CD4-positive, alpha-beta T cell treated with Interleukin-2 at 100 ng/mL for 4 hours (primary cell): Measurements from ENCODE around the gene CHPF2.

Experiments
- DNase-seq: peaks from one replicate; pipeline ENCODE4 v3.0.0-alpha.2; 2020; ENCODE audit warnings: low spot score

Gene CHPF2

DNA sequence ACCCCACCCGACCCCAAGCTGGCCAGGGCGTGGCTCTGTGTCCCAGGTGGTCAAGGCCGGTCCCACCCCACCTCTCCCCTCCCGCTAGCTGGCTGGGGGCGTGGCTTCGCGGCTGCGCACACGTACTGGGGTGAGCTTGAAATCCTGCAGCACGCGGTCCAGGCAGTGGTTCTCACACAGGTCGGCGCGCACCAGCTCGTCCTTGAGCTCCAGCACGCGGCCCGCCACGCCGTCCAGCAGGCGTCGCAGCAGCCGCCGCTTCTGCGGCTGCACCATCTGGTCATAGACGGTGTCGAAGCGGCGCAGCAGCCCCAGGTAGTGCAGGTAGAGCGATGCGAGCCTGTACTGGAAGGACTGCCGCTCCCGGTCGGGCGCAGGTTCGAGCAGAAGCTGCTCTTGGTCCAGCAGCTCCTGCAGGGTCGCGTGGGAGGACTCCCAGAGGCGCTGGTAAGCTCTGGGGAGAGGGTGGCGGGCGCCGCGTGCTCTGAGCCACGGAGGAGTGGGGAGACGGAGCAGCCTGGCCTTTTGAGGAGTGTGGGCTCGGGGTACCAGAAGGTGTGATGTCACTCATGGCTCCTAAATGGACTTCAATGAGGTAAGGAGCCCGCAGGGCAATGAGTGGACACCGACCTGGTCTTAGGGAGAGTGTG is 27.8 kb upstream of the CHPF2 start:
- DNase-seq, result no peak

DNA sequence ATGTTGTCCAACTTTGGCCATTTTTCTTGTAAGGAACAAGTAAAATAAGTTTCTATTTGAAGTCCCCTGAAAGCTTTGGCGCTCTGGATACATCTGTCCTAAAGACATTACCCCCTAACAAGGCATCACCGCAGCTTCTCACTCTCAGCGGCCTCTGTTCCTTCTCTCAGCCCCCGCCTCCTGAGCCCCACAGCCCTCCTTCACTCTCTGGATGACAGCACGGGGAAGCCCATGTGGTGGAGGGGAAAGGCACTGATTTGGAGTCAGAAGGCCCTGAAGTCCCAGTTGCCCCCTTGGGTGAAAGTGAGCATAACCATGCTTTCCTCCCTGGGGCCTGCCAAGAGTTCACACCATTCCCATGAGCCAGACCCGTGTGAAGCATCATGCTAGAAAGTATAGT is 26.6 kb upstream of the CHPF2 start:
- DNase-seq, result no peak

DNA sequence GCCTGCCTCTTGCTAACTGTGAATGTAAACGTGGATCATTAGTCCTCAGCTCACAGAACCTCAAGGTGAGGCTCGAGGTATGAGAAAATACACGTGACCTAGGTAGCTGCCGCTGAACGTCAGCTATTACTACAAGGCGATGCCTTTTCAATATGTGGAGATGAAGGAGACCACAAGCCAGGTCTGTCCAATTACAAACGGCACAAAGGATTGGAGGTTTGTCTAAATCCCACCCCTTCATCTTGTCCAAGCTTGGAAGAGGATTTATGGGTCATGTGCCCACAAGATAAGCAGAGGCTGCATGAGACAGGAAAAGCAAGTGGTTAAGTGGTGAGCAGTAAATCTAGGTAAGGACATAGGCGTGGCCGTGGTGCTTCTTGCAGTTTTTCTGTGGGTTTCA is 25.4 kb upstream of the CHPF2 start:
- peak; percentile 36 for DNase-seq

DNA sequence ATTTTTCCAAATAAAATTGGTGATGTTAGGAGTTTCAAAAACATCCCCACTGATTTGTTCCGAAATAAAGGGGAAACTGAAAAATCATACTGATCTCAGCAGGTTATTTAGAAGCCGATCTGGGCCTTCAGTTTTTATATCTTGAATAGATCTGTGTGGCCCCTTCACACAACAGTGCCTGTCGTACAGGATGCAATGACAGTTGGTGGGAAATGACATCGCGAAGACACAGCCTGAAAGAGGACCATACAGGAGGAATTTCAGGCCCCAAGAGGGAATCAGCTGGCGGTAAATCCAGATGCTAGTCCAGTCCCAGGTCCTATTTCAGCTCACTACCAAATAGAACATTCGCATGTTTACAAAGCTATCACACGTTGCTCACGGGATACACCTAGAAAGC is 25.0 kb upstream of the CHPF2 start:
- peak; percentile 7 for DNase-seq

DNA sequence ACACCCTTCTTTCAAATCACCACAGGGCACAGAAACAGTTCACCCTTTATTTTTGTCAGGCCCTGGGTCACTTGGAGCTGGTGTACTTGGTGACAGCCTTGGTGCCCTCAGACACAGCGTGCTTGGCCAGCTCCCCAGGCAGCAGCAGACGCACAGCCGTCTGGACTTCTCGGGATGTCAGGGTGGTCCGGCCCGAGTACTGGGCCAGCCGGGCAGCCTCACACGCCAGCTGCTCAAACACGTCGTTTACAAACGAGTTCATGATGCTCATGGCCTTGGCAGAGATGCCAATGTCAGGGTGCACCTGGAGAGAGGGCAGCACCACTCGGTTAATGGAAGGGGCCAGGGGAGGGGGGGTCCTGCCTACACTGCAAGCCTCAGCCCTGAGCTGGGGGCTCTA is 24.5 kb upstream of the CHPF2 start:
- no peak for DNase-seq

DNA sequence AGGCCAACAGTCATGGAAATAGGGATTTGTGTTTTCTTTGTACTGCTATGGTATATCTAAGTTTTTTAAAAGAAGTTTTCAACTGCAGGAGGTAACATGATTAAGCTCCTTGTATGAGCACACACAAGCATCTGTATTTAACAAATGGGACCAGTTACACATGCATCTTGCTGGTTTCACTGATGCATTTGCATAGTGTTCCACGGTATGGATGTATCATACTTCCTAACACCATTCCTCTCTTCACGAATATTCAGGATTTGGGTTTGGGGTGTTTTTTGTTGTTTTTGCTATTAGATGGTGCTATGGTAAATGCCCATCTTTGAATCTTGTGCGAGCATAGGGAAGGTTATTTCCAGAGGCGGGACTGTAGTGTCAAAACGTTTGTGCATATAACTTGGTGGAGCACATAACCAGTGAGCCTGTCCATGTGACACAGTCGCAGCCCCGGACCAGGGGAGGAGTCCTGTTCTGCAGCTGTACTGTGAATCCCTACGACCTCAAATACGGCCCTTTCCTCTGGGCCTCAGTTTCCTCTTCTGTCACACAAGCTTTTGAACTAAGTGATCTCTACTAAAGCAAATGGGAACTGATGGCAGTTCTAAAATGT is 23.9 kb upstream of the CHPF2 start:
- no peak for DNase-seq

DNA sequence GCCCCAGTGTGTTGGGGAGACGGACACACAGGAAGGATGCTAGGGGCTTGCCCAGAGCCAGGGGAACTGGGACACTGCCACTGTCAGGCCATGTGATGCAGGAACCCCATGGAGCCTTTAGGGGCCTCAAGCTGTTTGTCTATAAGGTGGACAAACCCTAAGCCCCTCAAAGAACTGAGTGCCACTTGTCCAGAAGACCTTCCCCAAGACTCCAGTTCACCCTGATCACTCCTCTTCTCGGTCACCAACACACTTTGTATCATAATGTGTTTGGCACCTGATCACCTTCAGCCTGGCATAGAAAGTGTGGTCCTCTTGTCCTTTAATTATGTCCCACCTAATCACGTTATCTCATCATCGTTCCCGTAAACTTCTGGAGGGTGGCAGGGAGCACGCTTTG is 22.7 kb upstream of the CHPF2 start:
- DNase-seq, result no peak

DNA sequence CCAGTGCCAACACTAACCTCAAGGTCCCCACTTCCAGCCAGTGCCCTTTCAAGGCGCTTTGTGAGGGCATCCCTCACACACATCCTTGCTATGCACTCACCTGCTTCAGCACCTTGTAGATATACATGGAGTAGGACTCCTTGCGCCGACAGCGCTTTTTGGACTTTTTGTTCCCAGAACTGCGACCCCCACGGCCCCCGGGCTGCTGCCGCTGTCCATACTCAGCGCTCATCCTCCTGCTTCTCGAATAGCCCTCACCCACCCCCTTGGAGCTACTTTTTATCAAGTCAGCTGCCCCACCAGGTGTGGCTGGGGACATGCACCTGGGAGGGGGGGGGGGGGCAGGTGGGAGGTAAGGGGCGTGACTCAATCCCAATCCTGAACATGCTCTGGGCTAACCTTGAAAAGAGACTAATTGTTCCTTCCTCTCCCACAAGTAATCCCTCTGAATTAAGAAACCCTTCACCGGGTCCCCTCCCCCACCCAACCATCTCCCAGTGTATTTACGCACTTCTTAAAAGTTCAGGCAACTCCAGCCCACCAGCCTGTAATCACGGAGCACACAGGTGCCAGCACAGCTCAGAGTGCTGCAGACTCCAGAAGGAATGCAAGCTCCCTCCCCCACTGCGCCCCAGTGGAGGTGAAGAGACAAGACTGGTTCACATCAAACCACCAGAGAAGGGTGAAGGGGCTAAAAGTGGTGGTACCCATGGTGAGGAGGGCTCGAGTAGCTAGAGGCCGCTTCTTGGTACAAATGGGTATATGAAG is 22.0 kb upstream of the CHPF2 start, which contains the start of gene H2BK1:
TSS of gene H2BK1 (minus strand) at position 402 of the 768 bp plus-strand sequence. CDS start at position 232, 170 bp downstream.
- no peak for DNase-seq

DNA sequence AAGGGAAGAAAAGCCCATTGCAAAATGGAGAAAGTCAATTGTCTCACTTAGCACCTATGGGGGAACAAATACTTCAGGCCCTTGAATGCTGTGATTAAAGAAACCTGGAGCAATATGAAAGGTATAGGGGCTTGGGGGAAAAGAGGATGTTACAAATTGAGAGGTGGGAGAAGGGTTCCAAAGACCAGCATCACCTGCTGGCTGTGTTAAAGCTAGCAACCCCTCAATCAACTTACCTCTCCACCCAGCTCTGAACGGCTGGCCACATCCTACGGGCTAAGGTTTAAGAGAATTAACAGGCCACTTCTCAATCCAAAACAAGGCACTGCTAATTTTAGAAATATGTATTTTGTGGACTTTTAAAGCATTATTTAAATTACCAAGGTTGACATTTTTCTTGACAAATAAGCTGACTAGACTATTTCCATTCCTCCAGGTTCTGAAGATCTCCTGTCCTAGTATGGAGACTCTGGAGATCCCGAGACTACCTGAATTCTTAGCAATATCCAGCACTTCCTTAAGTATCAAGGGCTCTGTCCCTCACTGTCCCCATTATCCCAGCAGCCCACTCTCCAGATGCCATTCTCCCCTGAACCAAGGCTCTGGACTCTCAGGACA is 21.0 kb upstream of the CHPF2 start:
- no peak for DNase-seq

DNA sequence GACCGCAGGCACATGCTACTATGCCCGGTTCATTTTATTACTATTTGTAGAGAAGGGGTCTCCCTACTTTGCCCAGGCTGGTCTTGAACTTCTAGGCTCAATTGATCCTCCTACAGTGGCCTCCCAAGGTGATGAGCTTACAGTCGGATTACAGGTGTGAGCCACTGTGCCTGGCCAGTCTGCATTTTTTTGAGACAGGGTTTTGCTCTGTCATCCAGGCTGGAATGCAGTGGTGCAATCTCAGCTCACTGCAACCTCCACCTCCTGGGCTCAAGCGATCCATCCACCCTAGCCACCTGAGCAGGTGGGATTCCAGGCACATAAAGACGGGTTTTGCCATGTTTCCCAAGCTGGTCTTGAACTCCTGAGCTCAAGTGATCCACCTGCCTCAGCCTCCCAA is 19.7 kb upstream of the CHPF2 start:
- no peak for DNase-seq

DNA sequence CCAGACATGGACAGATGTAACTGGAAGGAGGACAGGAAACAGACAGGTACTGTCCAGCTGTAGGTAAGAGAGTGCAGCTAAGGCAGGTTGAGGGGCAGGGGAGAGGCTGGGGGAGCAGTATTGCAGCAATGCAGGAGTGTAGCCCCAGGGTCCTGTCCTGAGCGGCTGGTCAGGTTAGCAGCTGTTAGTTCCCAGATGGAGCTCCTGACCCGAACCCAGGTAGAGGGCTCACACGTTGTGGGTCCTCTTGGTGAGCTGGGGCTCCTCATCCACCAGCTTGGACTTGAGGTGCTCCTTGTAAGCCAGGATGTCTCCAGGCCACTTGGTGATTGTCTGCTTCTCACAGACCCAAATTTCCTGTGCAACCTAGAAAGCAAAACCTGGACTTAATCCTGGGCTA is 18.5 kb upstream of the CHPF2 start:
- DNase-seq, result no peak

DNA sequence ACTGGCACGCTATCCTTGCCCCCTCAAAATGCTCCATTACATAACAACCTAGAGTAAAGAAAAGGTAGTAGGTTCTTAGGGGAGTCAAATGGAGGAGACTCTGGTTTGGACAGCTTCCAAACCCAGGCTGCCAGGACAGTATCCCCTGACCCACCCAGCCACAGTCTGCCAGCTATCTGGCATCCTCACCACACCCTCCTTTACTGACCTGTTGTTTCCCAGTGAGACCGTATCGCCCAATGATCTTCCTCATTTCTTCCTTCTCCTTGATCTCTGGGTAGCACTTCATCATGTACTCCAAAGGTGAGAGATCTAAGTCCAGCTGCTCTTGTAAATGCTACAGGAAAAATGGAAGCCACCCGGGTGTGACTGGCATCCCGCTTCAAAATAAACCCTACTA is 16.9 kb upstream of the CHPF2 start:
- no peak for DNase-seq

DNA sequence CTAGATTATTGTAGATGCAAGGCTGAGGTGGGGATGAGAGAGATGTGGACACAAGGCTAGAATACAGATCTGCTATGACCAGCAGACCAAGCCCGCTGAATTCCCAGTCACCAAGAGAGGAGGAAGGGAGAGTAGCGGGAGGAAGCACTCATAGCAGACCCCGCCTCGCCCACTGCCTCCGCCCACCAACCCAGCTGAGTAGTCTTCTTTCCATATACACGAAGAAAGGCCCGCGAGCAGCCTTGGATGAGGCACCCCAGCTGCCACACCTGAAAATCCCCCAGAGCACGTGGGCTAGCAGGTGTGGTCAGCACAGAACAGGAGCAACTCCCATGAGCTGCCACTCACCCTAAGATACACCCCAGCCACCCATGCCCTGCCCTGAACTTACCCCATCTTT is 14.1 kb upstream of the CHPF2 start:
- no peak for DNase-seq

DNA sequence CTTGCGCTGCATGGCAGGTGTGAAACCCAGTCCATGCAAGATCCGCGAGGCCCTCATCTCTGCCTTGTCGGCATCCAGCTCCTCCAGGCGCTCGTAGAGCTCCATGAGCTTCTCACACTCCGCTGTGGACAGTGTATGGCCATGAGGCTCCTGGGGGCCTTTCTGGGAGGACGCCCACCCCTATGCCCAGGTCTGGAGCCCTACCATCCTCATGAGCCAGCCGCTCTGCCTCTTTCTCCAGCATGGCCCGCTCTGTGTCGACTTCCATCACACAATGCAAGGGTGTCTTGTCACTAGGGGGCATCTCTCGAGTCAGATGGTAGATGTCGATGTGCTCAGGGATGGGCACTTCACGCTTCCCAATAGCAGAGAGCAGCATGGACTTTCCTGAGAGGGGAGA is 8.6 kb upstream of the CHPF2 start:
- no peak for DNase-seq

DNA sequence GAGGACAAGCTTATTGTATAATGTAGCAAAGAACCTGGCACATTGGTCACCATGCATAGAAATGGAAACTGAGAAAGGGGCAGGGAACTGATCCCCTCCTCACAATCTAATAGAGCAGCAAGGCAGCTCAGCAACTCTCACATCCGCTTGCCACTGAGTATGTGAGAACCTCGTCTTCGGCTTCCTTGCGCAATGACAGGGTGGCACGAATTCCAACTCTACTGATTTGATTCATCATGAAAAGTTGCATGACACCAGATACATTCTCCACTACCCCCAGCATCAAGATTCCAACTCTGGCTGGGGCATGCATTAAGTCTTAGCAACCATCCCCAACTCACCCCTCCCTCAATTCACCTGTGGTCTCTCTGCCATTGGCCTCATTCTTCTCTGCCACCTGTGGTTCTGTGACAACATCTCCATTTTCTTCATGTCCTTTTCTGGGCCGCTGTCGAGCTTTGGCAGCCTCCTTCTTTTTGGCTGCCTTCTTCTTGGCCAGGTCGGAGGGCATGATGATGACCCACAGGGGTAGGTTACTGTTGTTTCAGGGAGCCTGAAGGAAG is 6.3 kb upstream of the CHPF2 start:
- no peak for DNase-seq

DNA sequence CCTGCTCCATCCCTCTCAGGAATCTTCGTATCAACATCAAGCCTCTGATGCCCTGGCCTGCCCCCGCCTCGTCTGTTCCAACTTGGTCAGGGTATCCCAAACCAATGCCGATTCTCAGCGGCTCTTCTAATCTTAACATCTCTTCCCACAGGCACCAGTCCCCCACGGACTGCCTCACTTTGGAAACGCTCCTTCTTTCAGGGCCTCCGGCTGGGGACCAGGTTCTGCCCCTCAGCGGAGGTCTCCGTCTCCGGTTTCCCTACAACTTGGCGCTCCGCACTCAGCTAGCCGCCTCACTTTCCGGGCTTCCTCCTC is 5.8 kb upstream of the CHPF2 start:
- no peak for DNase-seq

DNA sequence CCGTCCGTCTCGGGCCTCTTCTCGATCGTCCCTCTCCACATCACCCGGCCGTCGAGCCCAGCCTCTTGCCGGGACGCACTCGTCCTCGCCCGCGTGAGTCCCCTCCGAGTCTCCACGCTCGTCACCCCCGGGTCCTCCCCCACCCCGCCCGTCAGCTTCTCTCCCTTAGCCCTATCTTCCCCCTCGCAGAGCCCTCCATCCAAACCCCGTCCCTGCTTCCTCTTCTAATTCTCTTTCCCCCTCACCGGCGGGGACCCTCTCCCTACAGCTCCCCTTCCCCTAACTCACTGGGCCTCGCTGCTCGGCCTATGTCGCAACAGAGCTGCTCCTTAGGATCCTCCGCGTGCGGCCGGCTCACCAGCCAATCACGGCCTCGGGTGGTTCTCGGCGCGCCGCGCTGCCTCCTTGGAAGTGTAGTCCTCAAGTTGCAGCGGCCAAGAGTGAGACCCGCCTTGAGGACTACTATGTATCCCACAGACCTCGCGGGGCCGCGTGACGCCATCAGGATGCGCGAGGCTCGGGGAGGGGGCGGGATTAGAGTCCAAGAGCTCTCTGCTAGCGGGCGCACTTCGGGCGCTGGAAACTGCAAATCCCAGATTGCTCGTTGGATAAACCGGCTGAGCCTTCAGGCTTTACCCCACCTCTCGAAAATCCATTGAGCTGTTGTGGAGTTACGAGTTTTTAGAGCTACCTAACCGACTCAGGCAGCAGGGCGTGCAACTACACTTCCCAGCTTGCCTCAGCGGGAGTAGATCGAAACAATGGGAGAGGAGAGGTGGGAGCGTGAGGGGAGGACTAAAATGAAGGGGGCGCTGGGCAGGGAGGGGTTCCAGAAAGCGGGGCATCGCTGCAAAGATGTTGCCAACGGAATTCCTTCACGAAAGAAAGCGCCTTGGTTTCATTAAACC is 5.2 kb upstream of the CHPF2 start, which contains the start of gene ABCF2:
TSS of gene ABCF2 (minus strand) at position 331 of the 908 bp plus-strand sequence. CDS start 747 bp downstream, outside the sequence.
- DNase-seq, result peak; percentile 97

DNA sequence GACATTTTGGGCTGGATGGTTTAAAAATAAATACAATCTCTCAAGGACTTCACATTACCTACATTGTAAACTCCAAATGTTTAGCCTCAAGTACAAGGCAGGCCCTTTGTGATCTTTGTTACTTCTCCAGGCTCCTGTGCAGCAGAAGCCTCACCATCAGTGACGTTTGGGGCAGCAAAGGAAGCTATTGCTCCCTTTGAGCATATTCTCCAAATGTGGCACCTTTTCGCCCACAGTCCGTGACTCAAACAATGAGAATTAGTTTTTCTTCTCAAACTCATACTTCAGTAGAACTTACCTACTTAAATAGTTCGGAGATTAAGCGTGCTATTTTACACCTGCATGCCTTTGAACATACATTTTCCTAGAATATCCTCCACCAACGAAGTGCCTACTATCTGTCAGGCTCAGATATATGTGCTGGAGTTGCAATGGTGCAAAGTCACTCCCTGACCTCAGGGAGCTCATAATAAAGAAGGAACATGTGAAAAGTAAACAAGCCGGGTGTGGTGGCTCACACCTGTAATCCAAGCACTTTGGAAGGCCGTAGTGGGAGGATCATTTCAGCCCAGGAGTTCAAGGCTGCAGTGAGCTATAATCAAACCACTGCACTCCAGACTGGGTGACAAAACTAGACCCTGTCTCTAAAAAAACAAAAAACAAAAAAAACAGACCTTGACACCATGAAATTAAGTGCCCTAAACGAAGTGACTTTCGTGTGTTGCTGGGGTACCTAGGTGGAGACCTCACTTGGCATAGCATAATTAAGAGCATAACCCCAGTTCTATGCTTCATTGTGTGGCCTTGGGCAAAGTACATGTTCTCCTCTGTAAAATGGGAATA is 4.0 kb upstream of the CHPF2 start:
- no peak for DNase-seq

DNA sequence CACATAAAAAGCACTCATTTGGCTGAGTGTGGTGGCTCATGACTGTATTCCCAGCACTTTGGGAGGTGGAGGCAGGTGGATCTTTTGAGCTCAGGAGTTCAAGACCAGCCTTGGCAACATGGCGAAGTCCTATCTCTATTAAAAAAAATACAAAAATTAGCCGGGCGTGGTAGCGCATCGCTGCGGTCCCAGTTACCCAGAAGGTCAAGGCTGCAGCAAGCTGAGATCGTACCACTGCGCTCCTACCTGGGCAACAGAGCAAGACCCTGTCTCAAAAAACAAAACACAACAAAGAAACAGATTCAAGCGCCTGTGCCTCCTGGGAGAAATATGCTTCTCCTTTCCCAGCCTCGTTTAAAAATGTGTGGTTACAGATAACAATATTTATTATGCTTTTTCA is 3.0 kb upstream of the CHPF2 start:
- no peak for DNase-seq

DNA sequence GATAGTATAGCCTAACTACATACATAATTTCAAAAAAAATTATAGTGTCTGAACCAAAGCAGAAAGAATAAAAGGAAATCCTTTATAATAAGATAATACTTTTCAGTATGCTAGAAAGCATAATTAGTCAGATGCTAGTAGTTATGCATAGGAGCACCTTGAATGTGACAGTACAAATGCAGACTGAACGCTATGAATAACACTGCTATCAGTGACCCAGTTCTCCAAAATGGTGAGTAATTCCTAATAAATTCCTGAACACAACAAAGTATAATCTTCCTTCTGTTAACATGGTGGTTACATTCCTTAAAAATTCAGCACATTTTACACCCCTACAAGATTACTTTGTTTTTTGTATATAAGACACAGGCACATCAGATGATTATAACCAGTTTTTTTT is 1.2 kb upstream of the CHPF2 start:
- no peak for DNase-seq
